AG09319 (cell line): ENCODE data around the gene ADGRB2.

Source experiments
- DNase-seq: peaks from one replicate; pipeline ENCODE4 v3.0.0-alpha.2; 2010; ENCODE audit warnings: low read depth; ENCODE audit errors: extremely low read depth
- TF ChIP-seq, protein P1 (sequence below): IDR thresholded peaks from 2 replicates; pipeline ENCODE4 v1.5.1; 2011; ENCODE audit warnings: low read depth, mild to moderate bottlenecking, inconsistent platforms, low read length, moderate library complexity

ADGRB2 gene

DNA sequence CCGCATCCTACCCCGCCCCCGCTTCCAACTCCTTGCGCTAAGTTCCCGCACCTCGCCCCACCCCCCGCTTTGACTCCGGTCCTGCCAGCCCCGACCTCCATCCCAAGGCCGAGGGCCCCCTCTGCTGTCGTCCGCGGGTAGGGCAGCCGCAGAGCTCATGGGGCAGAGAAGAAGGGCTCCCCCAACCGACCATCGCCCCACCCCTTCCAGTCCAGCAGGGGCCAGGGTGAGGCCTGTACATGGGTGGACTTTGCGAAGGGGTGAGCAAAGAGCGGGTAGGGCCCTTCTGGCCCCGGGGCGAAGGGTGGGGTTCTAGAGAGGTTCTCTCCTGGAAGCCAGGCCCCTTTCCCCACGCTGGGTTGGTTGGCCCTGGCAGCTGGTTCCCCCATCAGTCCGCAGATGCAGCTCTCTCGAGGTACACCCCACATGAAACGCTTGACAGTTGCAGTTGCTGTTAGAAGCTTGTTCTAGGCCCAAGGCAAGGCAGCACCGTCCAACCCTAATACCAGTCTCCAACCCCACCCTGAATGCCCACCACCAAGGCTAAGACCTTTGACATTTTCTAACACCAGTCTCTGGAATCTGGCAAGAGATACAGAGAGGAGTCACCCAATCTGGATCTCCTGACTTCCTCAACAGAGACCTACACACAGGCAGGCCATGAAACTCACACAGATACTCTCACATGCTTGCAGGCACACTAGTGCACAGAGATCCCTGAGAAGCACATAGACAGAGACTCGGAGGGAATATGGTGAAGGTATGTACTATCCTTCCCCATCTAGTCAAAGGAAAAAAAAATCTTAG, 25.3 kb upstream of the ADGRB2 start:
- TF ChIP-seq, protein P1, sequence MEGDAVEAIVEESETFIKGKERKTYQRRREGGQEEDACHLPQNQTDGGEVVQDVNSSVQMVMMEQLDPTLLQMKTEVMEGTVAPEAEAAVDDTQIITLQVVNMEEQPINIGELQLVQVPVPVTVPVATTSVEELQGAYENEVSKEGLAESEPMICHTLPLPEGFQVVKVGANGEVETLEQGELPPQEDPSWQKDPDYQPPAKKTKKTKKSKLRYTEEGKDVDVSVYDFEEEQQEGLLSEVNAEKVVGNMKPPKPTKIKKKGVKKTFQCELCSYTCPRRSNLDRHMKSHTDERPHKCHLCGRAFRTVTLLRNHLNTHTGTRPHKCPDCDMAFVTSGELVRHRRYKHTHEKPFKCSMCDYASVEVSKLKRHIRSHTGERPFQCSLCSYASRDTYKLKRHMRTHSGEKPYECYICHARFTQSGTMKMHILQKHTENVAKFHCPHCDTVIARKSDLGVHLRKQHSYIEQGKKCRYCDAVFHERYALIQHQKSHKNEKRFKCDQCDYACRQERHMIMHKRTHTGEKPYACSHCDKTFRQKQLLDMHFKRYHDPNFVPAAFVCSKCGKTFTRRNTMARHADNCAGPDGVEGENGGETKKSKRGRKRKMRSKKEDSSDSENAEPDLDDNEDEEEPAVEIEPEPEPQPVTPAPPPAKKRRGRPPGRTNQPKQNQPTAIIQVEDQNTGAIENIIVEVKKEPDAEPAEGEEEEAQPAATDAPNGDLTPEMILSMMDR, result peak; percentile 94
- DNase-seq, result peak; percentile 80

DNA sequence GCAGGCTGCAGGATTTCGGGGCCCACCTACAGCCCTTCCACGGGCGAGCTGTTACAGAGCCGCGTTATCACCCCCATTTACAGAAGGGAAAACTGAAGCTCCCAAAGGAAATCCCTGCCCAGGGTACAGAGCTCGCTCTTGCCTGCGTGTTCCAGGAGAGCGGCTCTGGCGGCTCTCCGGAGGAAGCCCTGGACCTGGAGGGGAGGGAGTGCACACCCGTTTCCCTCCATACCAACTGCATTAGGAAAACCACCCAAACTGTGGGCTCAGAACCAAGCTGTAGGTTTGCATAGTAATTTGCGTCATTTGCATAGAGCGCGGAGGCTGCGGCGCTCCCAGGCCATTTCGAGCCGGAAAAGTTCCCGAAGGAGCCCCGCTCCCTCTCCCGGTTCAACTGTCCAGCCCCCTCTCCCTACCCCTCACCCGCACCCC, 24.7 kb upstream of the ADGRB2 start:
- TF ChIP-seq, protein P1, result no peak
- DNase-seq, result peak; percentile 48

GRCh38 chr1:31788138-31788824, 24.1 kb upstream of the ADGRB2 start:
- TF ChIP-seq, protein P1, result no peak
- DNase-seq, result peak; percentile 80

GRCh38 chr1:31787786-31788137, 23.6 kb upstream of the ADGRB2 start:
- TF ChIP-seq, protein P1, result no peak
- DNase-seq, result no peak

DNA sequence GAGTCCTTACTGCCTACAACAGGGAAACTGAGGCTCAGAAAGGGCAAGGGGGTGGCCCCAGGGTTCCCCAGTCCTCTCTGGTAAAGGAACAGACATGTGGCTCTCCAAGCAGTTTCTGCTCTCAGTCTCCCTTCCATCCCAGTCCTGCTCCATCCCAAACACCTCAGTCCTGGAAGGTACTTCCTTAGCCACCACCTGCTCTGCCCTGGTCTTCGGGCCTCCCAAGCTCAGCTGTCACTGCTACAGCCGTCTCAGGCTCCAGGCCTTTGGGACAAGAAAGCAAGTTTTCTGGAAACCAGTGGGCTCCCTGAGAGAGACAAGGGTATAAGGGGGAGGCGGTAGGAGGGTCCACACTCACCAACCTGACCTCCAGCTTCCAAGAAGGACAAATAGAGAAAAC, 23.1 kb upstream of the ADGRB2 start:
- TF ChIP-seq, protein P1, result no peak
- no peak for DNase-seq

GRCh38 chr1:31786366-31787060, 22.4 kb upstream of the ADGRB2 start:
- TF ChIP-seq, protein P1, result no peak
- DNase-seq, result no peak

GRCh38 chr1:31785947-31786290, 21.8 kb upstream of the ADGRB2 start:
- no peak for DNase-seq
- TF ChIP-seq, protein P1, result no peak
